Lower leg skin (tissue), 3 donors: Measurements from ENCODE around the gene ISM1.

Experiments used
- CTCF ChIP-seq, 3 donors: fragments of 450-650 bp; IDR thresholded peaks; one replicate each; pipeline ENCODE4 v1.5.1; 2016; ENCODE audit warnings: antibody characterized with exemption in 3 of 3, mild to moderate bottlenecking in 3 of 3, moderate library complexity in 2 of 3
- POLR2A ChIP-seq, 2 donors: fragments of 450-650 bp; IDR thresholded peaks; one replicate each; pipeline ENCODE4 v1.6.1; 2016 to 2017; ENCODE audit warnings: antibody characterized with exemption in 2 of 2, mild to moderate bottlenecking in 1 of 2, moderate library complexity in 1 of 2

- TF ChIP-seq CTCF (IDR thresholded peaks at IDR 0.05) (no peak), POLR2A (IDR thresholded peaks at IDR 0.05) (no peak)
Observed at GRCh38 chr20:13211956-13212618, 9.0 kb upstream of the ISM1 start.
